GM12874 (cell line): ENCODE data around the gene SLC23A2.

Experiments used
- CTCF ChIP-seq: IDR thresholded peaks from 2 replicates; pipeline ENCODE4 v1.5.1; 2011; ENCODE audit warnings: low read depth, mild to moderate bottlenecking, control low read depth, low read length, moderate library complexity; ENCODE audit not compliant: insufficient read depth

Gene SLC23A2

GRCh38 chr20:4810426-4811019, 190.8 kb downstream of the SLC23A2 start:
- TF ChIP-seq CTCF, result no peak

- no peak for TF ChIP-seq CTCF
Measured at GRCh38 chr20:4809707-4810106, 191.6 kb downstream of the SLC23A2 start.

GRCh38 chr20:4808872-4809271, 192.4 kb downstream of the SLC23A2 start:
- no peak for TF ChIP-seq CTCF

GRCh38 chr20:4805663-4806449, 195.5 kb downstream of the SLC23A2 start:
- TF ChIP-seq CTCF, result no peak

GRCh38 chr20:4802527-4802926, 198.8 kb downstream of the SLC23A2 start:
- TF ChIP-seq CTCF, result no peak
